ENCODE measurements around the gene CDH4.

- TF ChIP-seq EZH2 (IDR thresholded peaks at IDR 0.05; ENCODE audit: low read length), result no peak
- TF ChIP-seq, protein P1, sequence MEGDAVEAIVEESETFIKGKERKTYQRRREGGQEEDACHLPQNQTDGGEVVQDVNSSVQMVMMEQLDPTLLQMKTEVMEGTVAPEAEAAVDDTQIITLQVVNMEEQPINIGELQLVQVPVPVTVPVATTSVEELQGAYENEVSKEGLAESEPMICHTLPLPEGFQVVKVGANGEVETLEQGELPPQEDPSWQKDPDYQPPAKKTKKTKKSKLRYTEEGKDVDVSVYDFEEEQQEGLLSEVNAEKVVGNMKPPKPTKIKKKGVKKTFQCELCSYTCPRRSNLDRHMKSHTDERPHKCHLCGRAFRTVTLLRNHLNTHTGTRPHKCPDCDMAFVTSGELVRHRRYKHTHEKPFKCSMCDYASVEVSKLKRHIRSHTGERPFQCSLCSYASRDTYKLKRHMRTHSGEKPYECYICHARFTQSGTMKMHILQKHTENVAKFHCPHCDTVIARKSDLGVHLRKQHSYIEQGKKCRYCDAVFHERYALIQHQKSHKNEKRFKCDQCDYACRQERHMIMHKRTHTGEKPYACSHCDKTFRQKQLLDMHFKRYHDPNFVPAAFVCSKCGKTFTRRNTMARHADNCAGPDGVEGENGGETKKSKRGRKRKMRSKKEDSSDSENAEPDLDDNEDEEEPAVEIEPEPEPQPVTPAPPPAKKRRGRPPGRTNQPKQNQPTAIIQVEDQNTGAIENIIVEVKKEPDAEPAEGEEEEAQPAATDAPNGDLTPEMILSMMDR (optimal IDR thresholded peaks at IDR 0.05 in 1 of 3, IDR thresholded peaks at IDR 0.05 in 1 of 3, conservative IDR thresholded peaks at IDR 0.05 in 1 of 3; ENCODE audit: extremely low read depth in 1 of 3, insufficient read depth in 2 of 3, low read length in 3 of 3), result no peak
Observed at GRCh38 chr20:61369731-61370520, 117.9 kb downstream of the CDH4 start.

Data from keratinocyte (primary cell).